PC-9 (cell line): ENCODE measurements around the gene SCAI. TPM values are rescaled to one million over a fixed set of nuclear protein-coding genes. Genes with fewer than 3 reads are reported as not detected.
"Not testable (repeated sequence)": the region's sequence is repeated elsewhere in the genome, so short reads cannot be mapped to it uniquely, and the experiment has no call there.

Experiments used
- BruUV-seq: library from RNA; stranded (reverse); fragments of 400-500 nt; replicated peaks from 2 replicates; lab custom pipeline; 2021; lab: Mats Ljungman, UMichigan
- CTCF ChIA-PET: fragments of 300-600 bp; sonication (Branson Sonifier 250); formaldehyde crosslinking; loops from one replicate; lab custom pipeline; 2022; ENCODE audit warnings: antibody characterized with exemption; lab: Charles Lee
- POLR2A ChIA-PET: fragments of 300-600 bp; sonication (Branson Sonifier 250); formaldehyde crosslinking; loops from one replicate; lab custom pipeline; 2022; ENCODE audit warnings: antibody characterized with exemption; ENCODE audit not compliant: unreplicated experiment; lab: Charles Lee
- DNase-seq, 2 experiments: peaks; one replicate each; pipeline versions ENCODE4 v3.0.0 to v3.0.0-alpha.2; 2015 to 2022; ENCODE audit warnings: mixed read lengths in 1 of 2
- H2AFZ ChIP-seq: fragments of 200-600 bp; sonication (generic); 2 replicates; pipeline ENCODE4 v1.8.1; 2017; ENCODE audit warnings: antibody characterized with exemption
- H3F3A ChIP-seq: fragments of 200-600 bp; sonication (generic); 2 replicates; pipeline ENCODE4 v1.8.1; 2017; ENCODE audit warnings: antibody characterized with exemption, mild to moderate bottlenecking, low read depth; ENCODE audit not compliant: insufficient read depth
- H3K27ac ChIP-seq: fragments of 200-600 bp; sonication (generic); 2 replicates; pipeline ENCODE4 v1.6.1; 2016; ENCODE audit warnings: mixed run types
- H3K27me3 ChIP-seq: fragments of 200-600 bp; sonication (generic); 2 replicates; pipeline ENCODE4 v1.6.1; 2016; ENCODE audit warnings: low read depth, mixed run types; ENCODE audit not compliant: insufficient read depth
- H3K36me3 ChIP-seq: fragments of 200-600 bp; sonication (generic); 2 replicates; pipeline ENCODE4 v1.6.1; 2016; ENCODE audit warnings: low read depth, mixed run types
- H3K4me1 ChIP-seq: fragments of 200-600 bp; sonication (generic); replicated peaks from 2 replicates; pipeline ENCODE4 v1.6.1; 2016; ENCODE audit warnings: mixed run types; ENCODE audit not compliant: insufficient read depth
- H3K4me2 ChIP-seq: fragments of 200-600 bp; sonication (generic); 2 replicates; pipeline ENCODE4 v1.6.1; 2017; ENCODE audit warnings: mixed run types
- H3K4me3 ChIP-seq: fragments of 200-600 bp; sonication (generic); 2 replicates; pipeline ENCODE4 v1.6.1; 2016; ENCODE audit warnings: mixed run types
- H3K79me2 ChIP-seq: fragments of 200-600 bp; sonication (generic); 2 replicates; pipeline ENCODE4 v1.6.1; 2017; ENCODE audit warnings: low read depth, mixed run types
- H3K9me2 ChIP-seq: fragments of 200-600 bp; sonication (generic); 2 replicates; pipeline ENCODE4 v1.8.1; 2017; ENCODE audit warnings: mild to moderate bottlenecking; ENCODE audit not compliant: insufficient read depth
- H3K9me3 ChIP-seq: fragments of 200-600 bp; sonication (generic); 2 replicates; pipeline ENCODE4 v1.8.1; 2016; ENCODE audit warnings: low read depth; ENCODE audit not compliant: insufficient read depth
- H4K20me1 ChIP-seq: fragments of 200-600 bp; sonication (generic); 2 replicates; pipeline ENCODE4 v1.8.1; 2017; ENCODE audit not compliant: insufficient read depth
- CTCF ChIP-seq: fragments of 200-600 bp; sonication (generic); conservative IDR thresholded peaks from 2 replicates; pipeline ENCODE4 v1.6.1; 2017; ENCODE audit warnings: mixed run types, antibody characterized with exemption, mild to moderate bottlenecking, moderate library complexity
- EZH2 ChIP-seq: fragments of 200-600 bp; sonication (generic); IDR thresholded peaks from 2 replicates; pipeline ENCODE4 v1.8.0; 2017; ENCODE audit warnings: antibody characterized with exemption, low read depth
- intact Hi-C: fragments of 100-400 bp; cut with micrococcal nuclease; formaldehyde crosslinking; loops from one replicate; pipeline ENCODE4 v1.10.0; 2022; ENCODE audit not compliant: unreplicated experiment
- total RNA-seq: library from RNA; stranded (reverse); gene quantifications from 2 replicates; pipeline ENCODE4 v1.2.3, GENCODE V29; 2021

Gene SCAI
- total RNA-seq, 1 experiment from 2014 or later = 16.0 TPM

- DNase-seq = no peak
- Histone ChIP-seq H3K27me3 (no peaks in the 10 kb centered on the region), H3K27ac (no peak overlapping the region), H3K9me3 (no peaks in the 10 kb centered on the region), H3K9me2 (no peaks in the 10 kb centered on the region), H3F3A (peaks cover 16% of the 10 kb centered on the region; the same call in 1 of the 2 replicates), H3K36me3 (peaks cover 4% of the 10 kb centered on the region; the same call in 1 of the 2 replicates), H2AFZ (no peak overlapping the region), H4K20me1 (no peaks in the 10 kb centered on the region; the same call in 1 of the 2 replicates), H3K4me3 (no peak overlapping the region), H3K4me1 (no peaks in the 10 kb centered on the region), H3K4me2 (no peak overlapping the region), H3K79me2 (peaks cover 10% of the 10 kb centered on the region)
- CTCF ChIA-PET = no interaction called here
- intact Hi-C loops = loop anchor here (10.0 kb wide), 1 partner anchor 75 kb away; no protein-coding TSS in a partner anchor
- TF ChIP-seq EZH2 (no peak), CTCF (no peak)
- POLR2A ChIA-PET = interaction anchor here (1.0 kb wide), 1 partner anchor 31 kb away, joined by 6 read pairs; no protein-coding TSS in a partner anchor
- no TSS peak for BruUV-seq
These were observed 26.6 kb upstream of the SCAI start for GRCh38 chr9:125169895-125170294.

GRCh38 chr9:125166762-125167161 lies 23.4 kb upstream of the SCAI start:
- H3K27me3 ChIP-seq = no peaks in the 10 kb centered on the region
- no peak for DNase-seq
- BruUV-seq = no TSS peak
- intact Hi-C loops = loop anchor here (10.0 kb wide), 1 partner anchor 72 kb away; no protein-coding TSS in a partner anchor
- peaks cover 4% of the 10 kb centered on the region for H3K4me1 ChIP-seq
- POLR2A ChIA-PET = no interaction called here
- no peak overlapping the region for H3K4me3 ChIP-seq
- no peaks in the 10 kb centered on the region for H4K20me1 ChIP-seq
- H3K4me2 ChIP-seq = no peak overlapping the region
- H2AFZ ChIP-seq = no peak overlapping the region
- TF ChIP-seq EZH2 (no peak), CTCF (no peak)
- peaks cover 24% of the 10 kb centered on the region; the same call in 1 of the 2 replicates for H3F3A ChIP-seq
- H3K9me3 ChIP-seq = no peaks in the 10 kb centered on the region
- H3K27ac ChIP-seq = no peak overlapping the region
- H3K36me3 ChIP-seq = peaks cover 4% of the 10 kb centered on the region; the same call in 1 of the 2 replicates
- H3K79me2 ChIP-seq = 0 out of 2 replicates have a peak, but pooled peaks cover 6% of the 10 kb centered on the region
- CTCF ChIA-PET = no interaction called here
- no peaks in the 10 kb centered on the region for H3K9me2 ChIP-seq

DNA sequence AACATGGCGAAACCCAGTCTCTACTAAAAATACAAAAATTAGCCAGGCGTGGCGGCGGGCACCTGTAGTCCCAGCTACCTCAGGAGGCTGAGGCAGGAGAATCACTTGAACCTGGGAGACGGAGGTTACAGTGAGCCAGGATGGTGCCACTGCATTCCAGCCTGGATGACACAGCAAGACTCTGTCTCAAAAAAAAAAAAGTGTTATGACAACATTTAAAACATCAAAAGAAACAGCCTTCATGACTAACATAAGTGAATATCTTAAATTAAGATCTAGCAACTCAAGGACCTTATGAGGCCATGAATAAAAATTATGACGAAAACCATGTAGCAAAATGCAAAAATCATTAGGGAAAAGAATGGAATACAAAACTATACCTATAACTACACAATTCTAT lies 19.6 kb upstream of the SCAI start:
- Histone ChIP-seq H3F3A (peaks cover 27% of the 10 kb centered on the region; the same call in 1 of the 2 replicates), H3K79me2 (peaks cover 21% of the 10 kb centered on the region; the same call in 1 of the 2 replicates), H3K4me1 (peaks cover 16% of the 10 kb centered on the region)
- BruUV-seq, POLR2A ChIA-PET, H3K36me3 ChIP-seq, H3K27ac ChIP-seq, H3K9me3 ChIP-seq, H3K4me2 ChIP-seq, H2AFZ ChIP-seq, H3K27me3 ChIP-seq, H3K9me2 ChIP-seq, H4K20me1 ChIP-seq, H3K4me3 ChIP-seq: not testable (repeated sequence)
- CTCF ChIA-PET = interaction anchor here (0.6 to 1.2 kb wide), 3 partner anchors 13 to 330 kb away, joined by 3 to 5 read pairs (median 3); no protein-coding TSS in a partner anchor
- intact Hi-C loops = loop anchor here (10.0 kb wide), 1 partner anchor 68 kb away; no protein-coding TSS in a partner anchor
- DNase-seq = peak; percentile 23 to 61
